Endothelial cell (in vitro differentiated cells): ENCODE results near the gene IRF1. TPM values are rescaled to one million over a fixed set of nuclear protein-coding genes. Genes with fewer than 3 reads are reported as not detected.

Experiments used
- DNase-seq: peaks from one replicate; pipeline ENCODE4 v3.0.0; 2021; ENCODE audit warnings: low spot score
- H3K27ac Mint-ChIP-seq: one replicate; pipeline ENCODE4 v1.8.0; 2021; ENCODE audit warnings: mixed read lengths, inconsistent platforms; ENCODE audit not compliant: unreplicated experiment
- H3K27me3 Mint-ChIP-seq: one replicate; pipeline ENCODE4 v1.8.0; 2021; ENCODE audit warnings: mild to moderate bottlenecking, moderate library complexity, mixed read lengths, inconsistent platforms; ENCODE audit not compliant: unreplicated experiment
- H3K36me3 Mint-ChIP-seq: one replicate; pipeline ENCODE4 v1.8.0; 2021; ENCODE audit warnings: mild to moderate bottlenecking, low read depth, mixed read lengths, inconsistent platforms; ENCODE audit not compliant: unreplicated experiment
- H3K4me1 Mint-ChIP-seq: one replicate; pipeline ENCODE4 v1.8.0; 2021; ENCODE audit warnings: mild to moderate bottlenecking, mixed read lengths, inconsistent platforms; ENCODE audit not compliant: unreplicated experiment
- H3K4me3 Mint-ChIP-seq: one replicate; pipeline ENCODE4 v1.8.0; 2021; ENCODE audit warnings: mild to moderate bottlenecking, mixed read lengths, inconsistent platforms; ENCODE audit not compliant: unreplicated experiment
- H3K9me3 Mint-ChIP-seq: one replicate; pipeline ENCODE4 v1.8.0; 2021; ENCODE audit warnings: mixed read lengths, inconsistent platforms; ENCODE audit not compliant: unreplicated experiment
- CTCF ChIP-seq: fragments of 200-600 bp; sonication (generic); IDR thresholded peaks from one replicate; pipeline ENCODE4 v1.5.0; 2021; ENCODE audit warnings: antibody characterized with exemption; ENCODE audit not compliant: unreplicated experiment
- total RNA-seq: library from RNA; stranded (reverse); fragmentation: NEBNext Ultra II Directional; extraction: Animal tissue kit (Norgen Biotek cat#: 25700); gene quantifications from one replicate; pipeline ENCODE4 v1.2.1, GENCODE V29; 2021; ENCODE audit not compliant: unreplicated experiment

Gene IRF1
- total RNA-seq, 1 donor from 2014 or later, result 7.1 TPM

GRCh38 chr5:132470010-132470392 is 20.6 kb downstream of the IRF1 start:
- H3K4me3 Mint-ChIP-seq, result no peak overlapping the region
- H3K27ac Mint-ChIP-seq, result no peak overlapping the region
- H3K27me3 Mint-ChIP-seq, result peaks cover under 1% of the 10 kb centered on the region
- H3K4me1 Mint-ChIP-seq, result peaks cover 15% of the 10 kb centered on the region
- no peak for DNase-seq
- peaks cover 5% of the 10 kb centered on the region for H3K36me3 Mint-ChIP-seq
- no peak for TF ChIP-seq CTCF
- H3K9me3 Mint-ChIP-seq, result no peaks in the 10 kb centered on the region

GRCh38 chr5:132469380-132470009 is 21.1 kb downstream of the IRF1 start:
- H3K4me1 Mint-ChIP-seq, result peaks cover 16% of the 10 kb centered on the region
- TF ChIP-seq CTCF, result no peak
- no peak overlapping the region for H3K4me3 Mint-ChIP-seq
- no peak for DNase-seq
- H3K36me3 Mint-ChIP-seq, result peaks cover 5% of the 10 kb centered on the region
- H3K27me3 Mint-ChIP-seq, result peaks cover 2% of the 10 kb centered on the region
- no peaks in the 10 kb centered on the region for H3K9me3 Mint-ChIP-seq
- no peak overlapping the region for H3K27ac Mint-ChIP-seq

- TF ChIP-seq CTCF, result no peak
- Mint-ChIP-seq H3K4me1 (peaks cover 19% of the 10 kb centered on the region), H3K9me3 (no peaks in the 10 kb centered on the region), H3K27me3 (peaks cover 2% of the 10 kb centered on the region), H3K4me3 (peak overlapping the region; percentile 56), H3K36me3 (peaks cover 5% of the 10 kb centered on the region), H3K27ac (no peak overlapping the region)
- DNase-seq, result no peak
Observed at GRCh38 chr5:132468656-132469379, 21.8 kb downstream of the IRF1 start.

GRCh38 chr5:132467287-132467984 is 23.1 kb downstream of the IRF1 start:
- no peak overlapping the region for H3K4me3 Mint-ChIP-seq
- peaks cover 4% of the 10 kb centered on the region for H3K27me3 Mint-ChIP-seq
- no peak for TF ChIP-seq CTCF
- peaks cover 5% of the 10 kb centered on the region for H3K36me3 Mint-ChIP-seq
- H3K27ac Mint-ChIP-seq, result no peak overlapping the region
- no peaks in the 10 kb centered on the region for H3K9me3 Mint-ChIP-seq
- H3K4me1 Mint-ChIP-seq, result peaks cover 20% of the 10 kb centered on the region
- DNase-seq, result no peak
